CD14-positive monocyte (primary cell): ENCODE data around the gene GCC2. TPM values are rescaled to one million over a fixed set of nuclear protein-coding genes. Genes with fewer than 3 reads are reported as not detected.

Source experiments
- DNase-seq, 3 donors: peaks; one replicate each; pipeline ENCODE4 v3.0.0-alpha.2; 2011 to 2022
- H2AFZ ChIP-seq: 2 replicates; pipeline ENCODE4 v1.6.0; 2012; ENCODE audit warnings: mild to moderate bottlenecking, low read depth, low read length, inconsistent platforms; ENCODE audit not compliant: insufficient read depth, poor library complexity, severe bottlenecking
- H3K27ac ChIP-seq, 2 donors: 1 replicate in 1 of 2; 2 replicates in 1 of 2; pipeline ENCODE4 v1.5.1; 2012 to 2013; ENCODE audit warnings: low read length in 2 of 2, control low read depth in 1 of 2, inconsistent platforms in 1 of 2, low read depth in 1 of 2, mild to moderate bottlenecking in 1 of 2
- H3K27me3 ChIP-seq, 2 donors: one replicate each; pipeline versions ENCODE4 v1.6.0 to v1.6.1; 2011 to 2013; ENCODE audit warnings: low read length in 2 of 2; ENCODE audit not compliant: control insufficient read depth in 2 of 2, insufficient read depth in 2 of 2
- H3K36me3 ChIP-seq, 2 donors: replicated peaks in 1 of 2; 1 replicate in 1 of 2; 2 replicates in 1 of 2; pipeline versions ENCODE4 v1.5.1 to v1.6.1; 2012 to 2013; ENCODE audit warnings: low read length in 2 of 2, control low read depth in 1 of 2, inconsistent platforms in 1 of 2, mild to moderate bottlenecking in 1 of 2; ENCODE audit not compliant: insufficient read depth in 2 of 2, control insufficient read depth in 1 of 2
- H3K4me1 ChIP-seq, 2 donors: 1 replicate in 1 of 2; 2 replicates in 1 of 2; pipeline versions ENCODE4 v1.5.1 to v1.6.1; 2012 to 2013; ENCODE audit warnings: low read length in 2 of 2, control low read depth in 1 of 2, inconsistent platforms in 1 of 2, mild to moderate bottlenecking in 1 of 2, moderate library complexity in 1 of 2; ENCODE audit not compliant: insufficient read depth in 2 of 2, control insufficient read depth in 1 of 2
- H3K4me2 ChIP-seq: replicated peaks from 2 replicates; pipeline ENCODE3; 2012; ENCODE audit warnings: low read length, moderate library complexity, mild to moderate bottlenecking; ENCODE audit not compliant: poor library complexity, severe bottlenecking; ENCODE audit errors: extremely low read depth
- H3K4me3 ChIP-seq, 3 experiments: fragments of 200-600 bp in 1 of 3; sonication (generic) in 1 of 3; replicated peaks in 1 of 3; 1 replicate in 2 of 3; 2 replicates in 1 of 3; pipeline ENCODE4 v1.5.1; 2011 to 2013; ENCODE audit warnings: low read length in 3 of 3, mild to moderate bottlenecking in 3 of 3, control low read depth in 2 of 3, low read depth in 2 of 3, inconsistent platforms in 1 of 3, moderate library complexity in 1 of 3
- H3K79me2 ChIP-seq: 2 replicates; pipeline ENCODE4 v1.6.0; 2012; ENCODE audit warnings: mild to moderate bottlenecking, control low read depth, inconsistent platforms, low read length, moderate library complexity; ENCODE audit not compliant: insufficient read depth
- H3K9ac ChIP-seq: 2 replicates; pipeline ENCODE4 v1.6.0; 2017; ENCODE audit warnings: low read length, mild to moderate bottlenecking; ENCODE audit not compliant: insufficient read depth, poor library complexity, severe bottlenecking
- H3K9me3 ChIP-seq, 2 donors: replicated peaks in 1 of 2; 1 replicate in 1 of 2; 2 replicates in 1 of 2; pipeline versions ENCODE4 v1.5.1 to v1.6.1; 2012 to 2013; ENCODE audit warnings: low read length in 2 of 2, control low read depth in 1 of 2; ENCODE audit not compliant: control insufficient read depth in 1 of 2, insufficient read depth in 1 of 2
- H4K20me1 ChIP-seq: 2 replicates; pipeline ENCODE4 v1.6.0; 2012; ENCODE audit warnings: mild to moderate bottlenecking, low read length, control low read depth, moderate library complexity; ENCODE audit not compliant: insufficient read depth
- H3K27ac Mint-ChIP-seq, 7 donors: one replicate each; pipeline ENCODE4 v1.8.0; 2020; ENCODE audit warnings: mild to moderate bottlenecking in 7 of 7, mixed read lengths in 7 of 7, moderate library complexity in 6 of 7, inconsistent platforms in 2 of 7
- H3K27me3 Mint-ChIP-seq, 3 donors: one replicate each; pipeline ENCODE4 v1.8.0; 2021 to 2022; ENCODE audit warnings: low read depth in 3 of 3, mild to moderate bottlenecking in 3 of 3, mixed read lengths in 3 of 3, moderate library complexity in 3 of 3, inconsistent platforms in 1 of 3
- H3K36me3 Mint-ChIP-seq, 2 donors: one replicate each; pipeline ENCODE4 v1.8.0; 2020; ENCODE audit warnings: mixed read lengths in 2 of 2, inconsistent platforms in 1 of 2, mild to moderate bottlenecking in 1 of 2
- H3K4me1 Mint-ChIP-seq: one replicate; pipeline ENCODE4 v1.8.0; 2020; ENCODE audit warnings: mild to moderate bottlenecking, mixed read lengths
- H3K4me3 Mint-ChIP-seq, 2 donors: one replicate each; pipeline ENCODE4 v1.8.0; 2020; ENCODE audit warnings: mild to moderate bottlenecking in 2 of 2, mixed read lengths in 2 of 2, moderate library complexity in 1 of 2
- H3K9me3 Mint-ChIP-seq, 7 donors: one replicate each; pipeline ENCODE4 v1.8.0; 2020 to 2022; ENCODE audit warnings: mixed read lengths in 7 of 7, mild to moderate bottlenecking in 6 of 7, moderate library complexity in 6 of 7, inconsistent platforms in 2 of 7
- WGBS: methylation state at CpG from one replicate; pipeline ENCODE4 v1.1.5; 2013; ENCODE audit warnings: missing lambda C conversion rate; ENCODE audit not compliant: insufficient coverage; 5-methylcytosine and 5-hydroxymethylcytosine counted together
- intact Hi-C, 2 donors: fragments of 100-400 bp; cut with micrococcal nuclease; formaldehyde crosslinking; loops; one replicate each; pipeline versions ENCODE4 v1.15.0 to v1.15.1; 2023
- polyA plus RNA-seq, 3 donors: library from polyadenylated mRNA; depleted of rRNA in 1 of 3; unstranded in 2 of 3; stranded (reverse) in 1 of 3; fragments of 300-500 nt in 2 of 3; fragments of >200 nt in 1 of 3; fragmentation: Illumina TruSeq in 2 of 3; gene quantifications; 1 replicate in 2 of 3; 2 replicates in 1 of 3; pipeline ENCODE4 v1.2.3, GENCODE V29; 2012 to 2021
- TF ChIP-seq, protein P1 (sequence below): fragments of 200-600 bp; IDR thresholded peaks from one replicate; pipeline ENCODE4 v1.8.0; 2022; ENCODE audit warnings: antibody characterized with exemption, mild to moderate bottlenecking

Gene GCC2
- polyA plus RNA-seq, 3 donors, result 6.0 to 13.7 (median 6.6) TPM

DNA sequence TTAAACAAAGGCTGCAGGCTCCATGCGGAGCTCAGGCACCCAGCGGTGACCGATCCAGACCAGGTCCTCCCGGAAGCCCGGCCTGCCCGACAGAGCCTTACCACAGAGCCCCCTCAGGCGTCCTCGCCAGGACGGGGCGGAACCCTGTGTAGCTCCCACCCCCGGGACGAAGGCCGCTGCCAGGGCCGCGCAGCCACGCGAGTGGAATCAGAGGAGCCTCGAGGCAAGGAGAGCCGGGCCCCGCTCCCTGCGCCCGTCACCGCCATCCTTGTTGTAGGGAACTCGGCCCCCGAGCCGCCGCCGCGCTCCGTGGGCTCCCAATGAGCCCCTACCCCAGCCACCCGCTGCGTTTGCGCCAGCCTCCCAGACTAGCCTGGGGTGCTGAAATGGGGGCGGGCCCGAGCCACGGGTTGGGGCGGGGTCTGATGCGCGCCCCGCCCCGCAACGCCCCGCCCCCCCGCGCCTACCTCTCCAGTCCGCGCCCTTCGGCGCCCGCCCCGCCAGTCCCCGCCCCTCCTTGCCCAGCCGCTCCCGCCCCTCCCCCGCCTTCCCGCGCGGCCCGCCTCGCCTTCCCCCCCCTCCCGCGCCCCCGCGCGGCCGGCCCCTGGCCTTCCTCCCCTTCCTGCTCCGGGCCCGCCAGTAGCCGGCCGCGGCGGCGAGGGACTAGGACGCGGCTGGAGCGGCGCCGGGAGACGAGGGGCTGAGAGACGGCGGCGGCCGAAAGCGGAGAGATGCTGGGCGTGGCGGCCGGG, 85.0 kb downstream of the GCC2 start, which contains the start of gene LIMS1:
Gene LIMS1 (plus strand): TSS at position 639 of the 752 bp plus-strand sequence. CDS start 93 bp downstream, at position 732.
- Mint-ChIP-seq H3K36me3 (peaks cover 2 to 5% of the 10 kb centered on the region in 2 donors), H3K27ac (peak within 1 kb of the TSS; percentile 85 to 93 (median 91)), H3K4me1 (peaks cover 43% of the 10 kb centered on the region), H3K4me3 (peak within 1 kb of the TSS; percentile 94 to 98), H3K27me3 (peaks cover 0 to 1% (median 1%) of the 10 kb centered on the region in 3 donors), H3K9me3 (peaks cover 0 to 2% (median 0%) of the 10 kb centered on the region in 7 donors)
- H3K9ac ChIP-seq, result peak within 1 kb of the TSS; percentile 86
- WGBS, result under 1% methylated on average over 65 of the region's 87 CpGs
- no peaks in the 10 kb centered on the region for H3K9me3 ChIP-seq
- H3K4me2 ChIP-seq, result peak within 1 kb of the TSS; percentile 83
- peaks cover 35% of the 10 kb centered on the region for H4K20me1 ChIP-seq
- peak; percentile 83 to 85 (median 84) for DNase-seq
- no peaks in the 10 kb centered on the region for H3K36me3 ChIP-seq
- no peaks in the 10 kb centered on the region for H3K27me3 ChIP-seq
- TF ChIP-seq, protein P1, sequence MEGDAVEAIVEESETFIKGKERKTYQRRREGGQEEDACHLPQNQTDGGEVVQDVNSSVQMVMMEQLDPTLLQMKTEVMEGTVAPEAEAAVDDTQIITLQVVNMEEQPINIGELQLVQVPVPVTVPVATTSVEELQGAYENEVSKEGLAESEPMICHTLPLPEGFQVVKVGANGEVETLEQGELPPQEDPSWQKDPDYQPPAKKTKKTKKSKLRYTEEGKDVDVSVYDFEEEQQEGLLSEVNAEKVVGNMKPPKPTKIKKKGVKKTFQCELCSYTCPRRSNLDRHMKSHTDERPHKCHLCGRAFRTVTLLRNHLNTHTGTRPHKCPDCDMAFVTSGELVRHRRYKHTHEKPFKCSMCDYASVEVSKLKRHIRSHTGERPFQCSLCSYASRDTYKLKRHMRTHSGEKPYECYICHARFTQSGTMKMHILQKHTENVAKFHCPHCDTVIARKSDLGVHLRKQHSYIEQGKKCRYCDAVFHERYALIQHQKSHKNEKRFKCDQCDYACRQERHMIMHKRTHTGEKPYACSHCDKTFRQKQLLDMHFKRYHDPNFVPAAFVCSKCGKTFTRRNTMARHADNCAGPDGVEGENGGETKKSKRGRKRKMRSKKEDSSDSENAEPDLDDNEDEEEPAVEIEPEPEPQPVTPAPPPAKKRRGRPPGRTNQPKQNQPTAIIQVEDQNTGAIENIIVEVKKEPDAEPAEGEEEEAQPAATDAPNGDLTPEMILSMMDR, result no peak
- peak within 1 kb of the TSS; percentile 72 to 87 for H3K27ac ChIP-seq
- intact Hi-C loops, result loop anchor here (5.0 to 10.0 kb wide), 3 partner anchors 48 to 89 kb away; partner anchors contain the start of gene GCC2 (in 2 of the 2)
- H3K79me2 ChIP-seq, result peaks cover 44% of the 10 kb centered on the region
- H2AFZ ChIP-seq, result peak within 1 kb of the TSS; percentile 94
- peaks cover 15 to 25% of the 10 kb centered on the region in 2 donors for H3K4me1 ChIP-seq
- H3K4me3 ChIP-seq, result peak within 1 kb of the TSS; percentile 80 to 98 (median 81)

DNA sequence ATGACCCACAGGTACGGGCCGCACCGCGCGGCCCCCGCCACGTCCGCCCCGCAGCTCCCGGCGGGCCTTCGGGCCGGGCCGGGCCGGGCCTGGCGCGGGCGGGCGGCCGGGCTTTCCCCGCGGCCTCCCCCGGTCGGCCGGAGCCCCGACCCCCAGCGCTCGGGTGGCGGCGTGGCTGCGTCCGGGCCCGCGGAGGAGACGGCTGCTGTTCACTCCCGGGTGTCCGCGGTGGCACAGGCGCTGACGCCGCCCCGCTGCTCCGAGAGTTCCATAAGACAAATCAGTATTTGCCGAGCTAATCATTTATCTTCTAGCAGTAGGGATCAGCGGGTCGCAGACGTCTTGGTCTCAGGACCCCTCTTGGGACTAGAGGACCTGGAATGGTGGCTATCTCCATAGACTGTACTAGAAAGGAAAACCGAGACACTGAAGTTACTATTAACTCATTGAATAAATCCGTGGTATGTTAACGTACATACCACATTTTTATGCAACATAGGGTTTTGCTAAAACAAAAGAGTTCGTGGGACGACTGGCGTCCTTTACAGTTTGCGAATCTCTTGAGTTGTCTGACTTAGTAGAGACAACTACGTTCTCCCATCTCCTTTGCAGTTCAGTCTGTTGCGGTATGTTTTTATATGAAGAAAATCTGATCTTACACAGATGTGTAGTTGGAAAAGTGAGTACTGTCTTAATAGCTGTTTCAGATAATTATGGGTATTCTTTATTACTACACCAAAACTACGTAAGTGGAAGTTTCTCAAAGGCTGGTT, 85.8 kb downstream of the GCC2 start:
- Histone ChIP-seq H3K79me2 (peaks cover 52% of the 10 kb centered on the region), H3K27me3 (no peaks in the 10 kb centered on the region), H3K4me3 (peak overlapping the region; percentile 69 to 98 (median 80)), H3K27ac (peak overlapping the region; percentile 37 to 69), H2AFZ (peak overlapping the region; percentile 30), H3K9ac (peak overlapping the region; percentile 86), H4K20me1 (peaks cover 40% of the 10 kb centered on the region), H3K9me3 (no peaks in the 10 kb centered on the region), H3K4me1 (peaks cover 15 to 25% of the 10 kb centered on the region in 2 donors), H3K4me2 (peak overlapping the region; percentile 83), H3K36me3 (no peaks in the 10 kb centered on the region)
- Mint-ChIP-seq H3K4me3 (peak overlapping the region; percentile 94 to 98), H3K9me3 (peaks cover 0 to 2% (median 0%) of the 10 kb centered on the region in 7 donors), H3K4me1 (peaks cover 43% of the 10 kb centered on the region), H3K27me3 (peaks cover 0 to 1% (median 1%) of the 10 kb centered on the region in 3 donors), H3K27ac (peak overlapping the region; percentile 79 to 93 (median 88)), H3K36me3 (peaks cover 2 to 7% of the 10 kb centered on the region in 2 donors)
- intact Hi-C loops, result loop anchor here (5.0 to 10.0 kb wide), 3 partner anchors 48 to 90 kb away; partner anchors contain the start of gene GCC2 (in 2 of the 2)
- WGBS, result under 1% methylated on average over 43 of the region's 57 CpGs
- peak; percentile 6 to 14 (median 14) for DNase-seq
- TF ChIP-seq, protein P1, result no peak
